HG03060 (cell line): ENCODE measurements around the gene KIAA1217.

Experiments
- ATAC-seq: cut with Tn5 transposase; IDR thresholded peaks from one replicate; pipeline ENCODE4 v1.9.1; 2021; ENCODE audit warnings: low read depth, moderate number of reproducible peaks; ENCODE audit not compliant: unreplicated experiment

Gene KIAA1217

GRCh38 chr10:24568042-24568441 lies 359.1 kb downstream of the KIAA1217 start:
- no peak for ATAC-seq

DNA sequence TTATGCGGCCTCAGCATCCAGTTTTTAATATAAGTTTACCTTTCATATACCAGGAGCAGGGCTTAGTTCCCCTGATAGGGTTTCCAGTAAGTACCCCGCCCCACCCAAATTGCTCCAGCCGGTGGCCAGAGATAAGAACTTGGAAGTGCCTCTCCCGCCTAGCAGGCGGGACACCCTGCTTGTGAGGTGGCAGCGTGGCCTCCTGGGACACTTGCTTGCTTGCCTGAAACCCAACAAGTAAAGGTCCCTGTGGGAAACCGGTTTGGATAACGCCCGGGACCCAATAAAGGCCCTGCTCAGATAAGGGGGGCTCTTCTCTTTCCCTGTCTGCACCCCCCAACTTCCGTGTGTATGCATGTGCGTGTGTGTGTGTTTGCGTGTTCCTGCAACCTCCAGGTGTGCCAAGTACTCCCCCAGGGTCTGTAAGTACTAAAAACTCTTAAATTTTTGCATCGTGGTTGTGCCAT lies 360.4 kb downstream of the KIAA1217 start:
- no peak for ATAC-seq

- no peak for ATAC-seq
Observed at GRCh38 chr10:24569828-24570657, 361.1 kb downstream of the KIAA1217 start.

DNA sequence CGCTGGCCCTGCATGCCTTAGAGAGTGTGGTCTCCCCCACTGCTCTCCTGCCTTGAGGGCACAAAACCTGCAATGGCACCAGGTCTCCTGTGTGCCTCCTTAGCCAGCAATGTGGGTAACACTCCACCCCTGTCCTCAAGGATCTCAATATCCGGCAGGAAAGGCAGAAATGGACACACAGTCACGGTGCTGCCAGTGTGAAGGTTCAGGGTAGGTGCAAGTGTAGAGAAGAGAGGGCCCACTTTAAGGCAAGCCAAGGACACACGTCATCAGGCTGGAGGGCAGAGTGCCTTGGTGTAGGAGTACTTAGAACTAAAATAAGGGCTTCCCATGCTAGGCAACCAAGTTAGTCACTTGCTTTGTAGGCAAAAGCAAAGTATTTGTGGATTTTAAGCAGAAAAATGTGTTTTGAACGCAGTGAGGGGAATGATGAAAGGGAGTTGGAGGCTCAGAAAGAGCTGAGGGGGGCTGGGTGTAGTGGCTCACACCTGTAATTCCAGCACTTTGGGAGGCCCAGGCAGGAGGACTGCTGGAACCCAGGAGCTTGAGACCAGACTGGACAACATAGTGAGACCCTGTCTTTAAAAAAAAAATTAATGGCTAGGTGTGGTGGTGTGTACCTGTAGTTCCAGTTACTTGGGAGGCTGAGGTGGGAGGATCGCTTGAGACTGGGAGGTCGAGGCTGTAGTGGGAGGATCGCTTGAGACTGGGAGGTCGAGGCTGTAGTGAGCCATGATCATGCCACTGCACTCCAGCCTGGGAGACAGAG lies 361.9 kb downstream of the KIAA1217 start:
- ATAC-seq, result no peak

- ATAC-seq, result no peak
Observed at GRCh38 chr10:24571870-24572450, 363.0 kb downstream of the KIAA1217 start.

DNA sequence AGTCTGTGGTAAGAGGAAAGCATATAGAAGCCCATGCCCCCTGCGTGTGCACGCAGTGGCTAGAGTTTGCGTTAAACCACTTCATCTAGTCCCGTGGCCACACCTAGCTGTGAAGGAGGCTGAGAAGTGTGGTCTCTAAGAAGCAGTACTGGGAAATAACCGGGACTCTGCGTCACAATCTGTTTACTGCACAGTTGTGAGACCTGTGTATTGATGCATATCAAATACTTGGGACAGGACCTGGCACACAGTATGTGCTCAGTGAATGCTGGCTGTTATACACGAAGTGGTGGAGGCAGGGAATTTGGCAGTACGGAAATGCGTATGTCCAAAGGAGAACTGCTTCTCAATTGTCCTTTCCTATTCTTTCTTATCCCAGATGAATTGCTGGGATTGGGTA lies 365.2 kb downstream of the KIAA1217 start:
- ATAC-seq, result no peak

DNA sequence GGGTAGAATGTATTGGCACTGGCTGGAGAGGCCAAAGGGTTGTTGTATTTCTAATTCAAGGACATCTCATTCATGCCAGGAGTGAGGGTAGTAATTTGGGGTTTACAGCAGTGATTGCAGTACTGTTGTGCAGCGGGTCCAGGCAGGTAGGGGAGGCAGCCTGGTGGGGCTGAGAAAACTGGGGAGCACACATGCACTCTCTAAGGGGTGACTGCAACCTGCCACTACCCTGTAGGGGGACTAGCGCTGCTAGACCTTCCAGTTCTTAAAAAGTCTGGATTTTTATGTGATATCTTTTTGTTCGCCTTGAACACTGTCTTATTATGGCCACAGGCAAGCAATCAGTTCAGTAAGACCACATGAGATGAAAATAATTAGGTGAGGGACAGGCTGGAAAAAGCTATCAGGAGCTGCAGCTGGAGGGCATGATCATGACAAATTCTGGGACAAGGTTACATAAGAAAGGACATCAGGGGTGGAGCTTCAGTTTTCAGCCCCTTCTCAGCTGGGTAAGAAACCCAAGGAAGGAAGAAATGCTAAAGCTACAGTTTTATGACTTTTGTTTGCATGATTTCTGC lies 365.7 kb downstream of the KIAA1217 start:
- no peak for ATAC-seq

- ATAC-seq, result no peak
Observed at GRCh38 chr10:24575481-24576002, 366.6 kb downstream of the KIAA1217 start.

GRCh38 chr10:24579448-24579847 lies 370.5 kb downstream of the KIAA1217 start:
- no peak for ATAC-seq

- no peak for ATAC-seq
Observed at GRCh38 chr10:24579906-24580305, 371.0 kb downstream of the KIAA1217 start.

DNA sequence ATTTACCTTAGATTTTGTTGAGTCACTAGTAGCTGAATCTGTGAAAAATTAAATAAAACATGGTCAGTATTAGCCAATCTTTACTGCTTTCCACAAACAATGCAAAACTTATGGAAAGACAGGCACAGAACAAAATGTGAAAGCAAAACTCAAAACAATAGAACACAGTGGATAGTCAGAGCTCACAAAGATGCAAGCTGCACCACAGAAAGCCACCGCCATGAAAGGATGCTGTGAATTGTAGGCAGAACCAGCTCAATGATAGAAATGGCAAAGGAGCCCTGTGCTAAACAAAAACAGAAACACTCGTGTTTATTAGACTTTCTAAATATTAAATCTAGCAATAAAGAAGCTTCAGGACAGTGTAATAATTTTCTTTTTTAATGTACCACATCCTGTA lies 380.3 kb downstream of the KIAA1217 start:
- no peak for ATAC-seq

DNA sequence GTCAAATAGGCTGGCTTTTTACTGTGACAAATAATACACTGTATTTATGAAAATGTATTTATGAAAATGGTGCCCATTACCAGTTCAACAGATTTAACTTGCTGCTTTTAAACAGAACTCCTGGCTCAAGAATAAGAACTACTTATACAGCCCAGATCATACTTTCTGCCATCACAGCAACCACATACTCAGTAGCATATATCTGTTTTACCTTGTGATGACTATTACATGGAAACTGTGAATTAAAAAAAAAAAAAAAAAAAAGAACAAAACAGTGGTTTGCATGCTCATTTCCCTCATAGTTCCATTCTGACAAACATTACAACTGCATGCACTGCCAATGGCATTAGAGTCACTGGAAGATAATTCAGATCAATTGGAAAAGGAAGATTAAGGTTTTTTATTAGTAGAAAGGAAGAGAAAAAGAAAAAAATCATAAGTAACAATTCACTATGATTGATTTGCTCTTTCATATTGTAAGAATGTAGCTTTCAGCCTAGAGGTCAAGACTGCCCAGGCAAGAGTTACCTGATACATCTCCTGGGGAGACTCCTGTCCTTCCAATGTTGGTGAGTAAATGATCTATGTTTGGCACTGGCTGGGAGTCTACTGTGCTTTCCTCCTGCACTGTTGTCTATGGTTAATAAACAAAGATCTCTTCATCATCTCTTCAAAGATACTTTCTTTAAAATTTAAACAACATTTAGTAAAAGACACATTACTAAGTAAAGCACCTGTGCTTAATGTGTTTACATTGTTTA lies 381.9 kb downstream of the KIAA1217 start:
- no peak for ATAC-seq

- no peak for ATAC-seq
Observed at GRCh38 chr10:24596217-24596930, 387.4 kb downstream of the KIAA1217 start.

DNA sequence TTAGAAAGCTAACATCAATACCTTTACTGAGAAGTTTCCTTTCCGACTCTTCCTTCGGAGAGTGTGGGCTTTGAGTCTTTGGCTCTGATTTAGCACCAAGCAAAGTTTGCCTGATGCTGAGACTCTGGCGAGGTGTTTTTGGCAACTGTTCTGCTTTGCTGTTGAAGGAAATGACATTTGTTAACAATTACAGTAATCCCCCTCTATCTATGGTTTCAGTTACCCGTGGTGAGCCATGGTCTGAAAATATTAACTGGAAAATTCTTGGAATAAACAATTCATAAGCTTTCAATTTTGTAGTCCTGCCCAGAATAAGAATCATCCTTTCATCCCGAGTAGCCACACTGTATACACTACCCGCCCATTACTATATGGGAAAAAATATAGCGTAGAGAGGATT lies 388.5 kb downstream of the KIAA1217 start:
- ATAC-seq, result no peak
